Parathyroid adenoma (tissue), 2 donors: ENCODE data around the gene EHD2.

Experiments used
- H2AFZ ChIP-seq: fragments of 300-600 bp; sonication (generic); one replicate; pipeline ENCODE4 v1.7.0; 2017; ENCODE audit warnings: antibody characterized with exemption, mild to moderate bottlenecking
- H3K27ac ChIP-seq: fragments of 300-600 bp; sonication (generic); one replicate; pipeline ENCODE4 v1.7.0; 2017
- H3K27me3 ChIP-seq: fragments of 300-600 bp; sonication (generic); one replicate; pipeline ENCODE4 v1.7.0; 2017; ENCODE audit warnings: low read length; ENCODE audit not compliant: control insufficient read depth, insufficient read depth
- H3K36me3 ChIP-seq: fragments of 300-600 bp; sonication (generic); one replicate; pipeline ENCODE4 v1.7.0; 2017; ENCODE audit warnings: low read length; ENCODE audit not compliant: control insufficient read depth, insufficient read depth
- H3K4me1 ChIP-seq: fragments of 300-600 bp; sonication (generic); one replicate; pipeline ENCODE4 v1.7.0; 2017; ENCODE audit warnings: control low read depth
- H3K4me2 ChIP-seq: fragments of 300-600 bp; sonication (generic); one replicate; pipeline ENCODE4 v1.7.0; 2017; ENCODE audit warnings: low read length
- H3K4me3 ChIP-seq: fragments of 300-600 bp; sonication (generic); one replicate; pipeline ENCODE4 v1.7.0; 2017; ENCODE audit warnings: low read depth, low read length
- H3K79me2 ChIP-seq: fragments of 300-600 bp; sonication (generic); one replicate; pipeline ENCODE4 v1.7.0; 2017; ENCODE audit warnings: control low read depth
- H3K9ac ChIP-seq: fragments of 300-600 bp; sonication (generic); one replicate; pipeline ENCODE4 v1.7.0; 2017; ENCODE audit warnings: mild to moderate bottlenecking
- H3K9me3 ChIP-seq: fragments of 300-600 bp; sonication (generic); one replicate; pipeline ENCODE4 v1.7.0; 2017; ENCODE audit warnings: low read length; ENCODE audit not compliant: control insufficient read depth
- TF ChIP-seq, protein P1 (sequence below): fragments of 300-600 bp; sonication (generic); IDR thresholded peaks from one replicate; pipeline ENCODE4 v1.7.0; 2017; ENCODE audit warnings: antibody characterized with exemption, mild to moderate bottlenecking
- donor health status: primary hyperparathyroidism.

Gene EHD2

DNA sequence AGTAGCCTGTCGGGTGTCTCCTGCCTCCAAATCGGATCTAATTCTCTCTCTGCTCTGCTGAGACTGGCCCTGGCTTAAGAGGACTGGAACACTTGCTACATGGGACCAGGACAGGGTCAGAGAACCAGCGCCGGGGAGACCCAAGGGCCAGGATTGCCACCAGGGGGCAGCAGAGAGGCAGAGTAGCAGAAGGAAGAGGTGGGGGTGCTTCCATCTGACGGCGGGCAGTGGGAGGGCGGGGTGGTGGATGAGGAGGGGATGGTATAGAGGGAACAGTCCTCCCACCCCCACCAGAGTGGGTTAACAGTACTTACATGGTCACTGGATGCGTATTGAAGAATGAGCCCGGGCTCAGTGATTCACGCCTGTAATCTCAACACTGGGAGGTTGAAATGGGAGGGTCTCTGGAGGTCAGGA, 77.2 kb downstream of the EHD2 start:
- TF ChIP-seq, protein P1, sequence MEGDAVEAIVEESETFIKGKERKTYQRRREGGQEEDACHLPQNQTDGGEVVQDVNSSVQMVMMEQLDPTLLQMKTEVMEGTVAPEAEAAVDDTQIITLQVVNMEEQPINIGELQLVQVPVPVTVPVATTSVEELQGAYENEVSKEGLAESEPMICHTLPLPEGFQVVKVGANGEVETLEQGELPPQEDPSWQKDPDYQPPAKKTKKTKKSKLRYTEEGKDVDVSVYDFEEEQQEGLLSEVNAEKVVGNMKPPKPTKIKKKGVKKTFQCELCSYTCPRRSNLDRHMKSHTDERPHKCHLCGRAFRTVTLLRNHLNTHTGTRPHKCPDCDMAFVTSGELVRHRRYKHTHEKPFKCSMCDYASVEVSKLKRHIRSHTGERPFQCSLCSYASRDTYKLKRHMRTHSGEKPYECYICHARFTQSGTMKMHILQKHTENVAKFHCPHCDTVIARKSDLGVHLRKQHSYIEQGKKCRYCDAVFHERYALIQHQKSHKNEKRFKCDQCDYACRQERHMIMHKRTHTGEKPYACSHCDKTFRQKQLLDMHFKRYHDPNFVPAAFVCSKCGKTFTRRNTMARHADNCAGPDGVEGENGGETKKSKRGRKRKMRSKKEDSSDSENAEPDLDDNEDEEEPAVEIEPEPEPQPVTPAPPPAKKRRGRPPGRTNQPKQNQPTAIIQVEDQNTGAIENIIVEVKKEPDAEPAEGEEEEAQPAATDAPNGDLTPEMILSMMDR = peak; percentile 89
- H2AFZ ChIP-seq = peak overlapping the region; percentile 16
- no peak overlapping the region for H3K4me2 ChIP-seq
- no peak overlapping the region for H3K4me3 ChIP-seq
- no peaks in the 10 kb centered on the region for H3K79me2 ChIP-seq
- no peak overlapping the region for H3K9ac ChIP-seq
- no peaks in the 10 kb centered on the region for H3K27me3 ChIP-seq
- H3K9me3 ChIP-seq = no peaks in the 10 kb centered on the region
- H3K27ac ChIP-seq = no peak overlapping the region
- no peaks in the 10 kb centered on the region for H3K36me3 ChIP-seq
- H3K4me1 ChIP-seq = no peaks in the 10 kb centered on the region

DNA sequence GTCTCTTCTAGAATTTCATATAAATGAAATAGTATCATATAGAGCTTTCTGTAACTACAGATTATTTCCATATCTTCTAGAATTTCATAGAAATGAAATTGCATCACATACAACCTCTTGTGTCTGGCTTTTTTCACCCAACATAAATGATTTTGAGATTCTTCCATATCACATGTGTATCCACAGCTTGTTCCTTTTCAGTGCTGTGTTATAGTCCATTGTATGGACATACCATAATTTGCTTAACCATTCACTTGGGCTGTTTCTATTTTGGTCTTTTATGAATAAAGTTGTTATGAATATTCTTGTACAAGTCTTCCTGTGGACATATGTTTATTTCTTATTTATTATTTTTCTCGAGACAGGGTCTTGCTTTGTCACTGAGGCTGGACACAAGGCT, 79.4 kb downstream of the EHD2 start:
- Histone ChIP-seq H3K27ac (no peak overlapping the region), H3K4me1 (no peaks in the 10 kb centered on the region), H3K9me3 (no peaks in the 10 kb centered on the region), H3K9ac (no peak overlapping the region), H3K79me2 (no peaks in the 10 kb centered on the region), H3K36me3 (no peaks in the 10 kb centered on the region), H2AFZ (no peak overlapping the region), H3K4me2 (no peak overlapping the region), H3K27me3 (no peaks in the 10 kb centered on the region), H3K4me3 (no peak overlapping the region)
- TF ChIP-seq, protein P1 = no peak
